Gastroesophageal sphincter (tissue), 3 donors: ENCODE data around the gene NCR1.

Experiments used
- CTCF ChIP-seq, 4 experiments: fragments of 200-600 bp in 2 of 4; fragments of 450-650 bp in 2 of 4; sonication (generic) in 1 of 4; IDR thresholded peaks; one replicate each; pipeline ENCODE4 v1.5.1; 2017 to 2019; ENCODE audit warnings: antibody characterized with exemption in 4 of 4, mild to moderate bottlenecking in 2 of 4, moderate library complexity in 2 of 4
- POLR2A ChIP-seq, 2 donors: fragments of 450-650 bp; IDR thresholded peaks; one replicate each; pipeline ENCODE4 v1.6.1; 2017; ENCODE audit warnings: antibody characterized with exemption in 2 of 2, mild to moderate bottlenecking in 2 of 2, moderate library complexity in 1 of 2
- POLR2AphosphoS5 ChIP-seq: sonication (generic); formaldehyde crosslinking; IDR thresholded peaks from one replicate; pipeline ENCODE4 v1.6.1; 2017; ENCODE audit warnings: antibody characterized with exemption

DNA sequence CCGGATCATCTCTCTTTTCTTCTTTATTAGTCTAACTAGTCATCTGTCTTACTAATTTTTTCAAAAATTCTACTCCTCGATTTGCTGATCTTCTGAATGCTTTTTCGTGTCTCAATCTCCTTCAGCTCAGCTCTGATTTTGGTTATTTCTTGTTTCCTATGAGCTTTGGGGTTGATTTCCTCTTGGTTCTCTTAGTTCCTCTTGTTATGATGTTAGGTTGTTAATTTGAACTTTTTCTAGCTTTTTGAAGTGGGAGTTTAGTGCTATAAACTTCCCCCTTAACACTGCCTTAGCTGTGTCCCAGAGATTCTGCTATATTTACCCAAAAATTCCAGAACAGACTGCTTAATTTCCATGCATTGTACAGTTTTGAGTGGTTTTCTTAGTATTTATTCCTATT is 28.5 kb upstream of the NCR1 start:
- TF ChIP-seq CTCF (IDR thresholded peaks at IDR 0.05): no peak
- TF ChIP-seq POLR2AphosphoS5: no peak
- TF ChIP-seq POLR2A (IDR thresholded peaks at IDR 0.05): no peak
